Measurements from ENCODE around the gene CCT2.

DNA sequence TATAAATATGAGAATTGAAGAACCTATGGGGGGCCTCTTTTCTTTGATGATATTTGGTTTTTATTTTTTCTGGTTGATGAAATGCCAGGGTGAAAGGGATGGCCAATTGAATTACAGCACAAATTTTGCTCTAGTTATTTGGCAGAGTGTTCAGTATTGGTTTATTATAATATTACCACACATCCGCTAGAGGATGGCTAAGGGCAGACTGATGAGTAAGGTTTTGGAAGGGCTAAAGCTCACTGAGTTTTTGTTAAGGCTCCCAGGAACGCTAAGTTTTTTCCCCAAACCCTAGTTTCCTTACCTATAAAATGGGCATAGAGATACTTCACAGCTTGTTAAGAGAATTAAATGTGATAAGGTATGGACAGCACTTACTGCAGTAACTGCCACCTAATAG lies 59.8 kb downstream of the CCT2 start:
- TF ChIP-seq CTCF (IDR thresholded peaks at IDR 0.05; ENCODE audit: poor library complexity, severe bottlenecking), result no peak
- no peak for TF ChIP-seq MXI1 (conservative IDR thresholded peaks at IDR 0.05; ENCODE audit: poor library complexity, severe bottlenecking)
- no peak for TF ChIP-seq EZH2 (IDR thresholded peaks at IDR 0.05; ENCODE audit: borderline replicate concordance, insufficient read depth, low read length, poor library complexity, severe bottlenecking)
- TF ChIP-seq EP300 (conservative IDR thresholded peaks at IDR 0.05; ENCODE audit: poor library complexity, severe bottlenecking), result no peak
- TF ChIP-seq, protein P1, sequence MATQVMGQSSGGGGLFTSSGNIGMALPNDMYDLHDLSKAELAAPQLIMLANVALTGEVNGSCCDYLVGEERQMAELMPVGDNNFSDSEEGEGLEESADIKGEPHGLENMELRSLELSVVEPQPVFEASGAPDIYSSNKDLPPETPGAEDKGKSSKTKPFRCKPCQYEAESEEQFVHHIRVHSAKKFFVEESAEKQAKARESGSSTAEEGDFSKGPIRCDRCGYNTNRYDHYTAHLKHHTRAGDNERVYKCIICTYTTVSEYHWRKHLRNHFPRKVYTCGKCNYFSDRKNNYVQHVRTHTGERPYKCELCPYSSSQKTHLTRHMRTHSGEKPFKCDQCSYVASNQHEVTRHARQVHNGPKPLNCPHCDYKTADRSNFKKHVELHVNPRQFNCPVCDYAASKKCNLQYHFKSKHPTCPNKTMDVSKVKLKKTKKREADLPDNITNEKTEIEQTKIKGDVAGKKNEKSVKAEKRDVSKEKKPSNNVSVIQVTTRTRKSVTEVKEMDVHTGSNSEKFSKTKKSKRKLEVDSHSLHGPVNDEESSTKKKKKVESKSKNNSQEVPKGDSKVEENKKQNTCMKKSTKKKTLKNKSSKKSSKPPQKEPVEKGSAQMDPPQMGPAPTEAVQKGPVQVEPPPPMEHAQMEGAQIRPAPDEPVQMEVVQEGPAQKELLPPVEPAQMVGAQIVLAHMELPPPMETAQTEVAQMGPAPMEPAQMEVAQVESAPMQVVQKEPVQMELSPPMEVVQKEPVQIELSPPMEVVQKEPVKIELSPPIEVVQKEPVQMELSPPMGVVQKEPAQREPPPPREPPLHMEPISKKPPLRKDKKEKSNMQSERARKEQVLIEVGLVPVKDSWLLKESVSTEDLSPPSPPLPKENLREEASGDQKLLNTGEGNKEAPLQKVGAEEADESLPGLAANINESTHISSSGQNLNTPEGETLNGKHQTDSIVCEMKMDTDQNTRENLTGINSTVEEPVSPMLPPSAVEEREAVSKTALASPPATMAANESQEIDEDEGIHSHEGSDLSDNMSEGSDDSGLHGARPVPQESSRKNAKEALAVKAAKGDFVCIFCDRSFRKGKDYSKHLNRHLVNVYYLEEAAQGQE (IDR thresholded peaks at IDR 0.05; ENCODE audit: borderline replicate concordance), result no peak

Data from neural cell (in vitro differentiated cells).